Activated T-helper 17 cell treated with anti-CD3 and anti-CD28 coated beads, Interleukin-2, amount 50 U/mL, for 72 hours (primary cell): ENCODE measurements around the gene ABHD5. TPM values are rescaled to one million over a fixed set of nuclear protein-coding genes. Genes with fewer than 3 reads are reported as not detected.

Experiments used
- total RNA-seq, 2 donors: library from RNA; stranded (reverse); gene quantifications; one replicate each; pipeline ENCODE4 v1.2.3, GENCODE V29; 2022

ABHD5 gene
- total RNA-seq, 2 donors from 2014 or later, result 8.3 to 17.3 TPM

Other genes with a start within 250 kb of the ABHD5 start
- gene ANO10, start 68.9 kb upstream of the ABHD5 start, total RNA-seq, result 10 to 100 TPM in 1 of 2 donors, 1 to 10 TPM in 1; 6.4 to 10.6 TPM